DMS 273 (cell line): ENCODE measurements around the gene PRSS57.
A peak's percentile ranks its signal among the peaks of the same experiment; 100 is the strongest.
"Not testable (repeated sequence)": the region's sequence is repeated elsewhere in the genome, so short reads cannot be mapped to it uniquely, and the experiment has no call there.

Source experiments
- DNase-seq: peaks from one replicate; lab custom pipeline; 2025; ENCODE audit not compliant: unreplicated experiment; lab: John Stamatoyannopoulos, UW

PRSS57 gene

GRCh38 chr19:723714-724113 lies 28.5 kb upstream of the PRSS57 start:
- no peak for DNase-seq

- DNase-seq = no peak
Measured at GRCh38 chr19:723247-723646, 28.0 kb upstream of the PRSS57 start.

- no peak for DNase-seq
Measured at GRCh38 chr19:722553-723101, 27.4 kb upstream of the PRSS57 start.

- DNase-seq = no peak
Measured at GRCh38 chr19:720345-721160, 25.3 kb upstream of the PRSS57 start.

- no peak for DNase-seq
Measured at GRCh38 chr19:719636-720344, 24.5 kb upstream of the PRSS57 start.

- DNase-seq = no peak
Measured at GRCh38 chr19:718991-719512, 23.8 kb upstream of the PRSS57 start.

- no peak for DNase-seq
Measured at GRCh38 chr19:718251-718951, 23.1 kb upstream of the PRSS57 start.

- DNase-seq = no peak
Measured at GRCh38 chr19:715347-715746, 20.1 kb upstream of the PRSS57 start.

- DNase-seq = peak; percentile 46
Measured at GRCh38 chr19:711254-711653, 16.0 kb upstream of the PRSS57 start.

- DNase-seq = peak; percentile 41
Measured at GRCh38 chr19:710767-711166, 15.5 kb upstream of the PRSS57 start.

GRCh38 chr19:709965-710571 lies 14.8 kb upstream of the PRSS57 start:
- DNase-seq = no peak

- no peak for DNase-seq
Measured at GRCh38 chr19:709196-709964, 14.1 kb upstream of the PRSS57 start.

GRCh38 chr19:708154-709143 lies 13.2 kb upstream of the PRSS57 start, which contains the start of gene PALM:
Gene PALM (plus strand): TSS chr19:708935. CDS start chr19:709147, 212 bp downstream.
- DNase-seq = peak; percentile 73

- DNase-seq = no peak
Measured at GRCh38 chr19:704447-704741, 9.1 kb upstream of the PRSS57 start.

GRCh38 chr19:703651-704446 lies 8.6 kb upstream of the PRSS57 start:
- DNase-seq = peak; percentile 68

- DNase-seq = no peak
Measured at GRCh38 chr19:703329-703650, 8.0 kb upstream of the PRSS57 start.

GRCh38 chr19:702847-703246 lies 7.6 kb upstream of the PRSS57 start:
- not testable (repeated sequence) for DNase-seq

GRCh38 chr19:699885-700284 lies 4.6 kb upstream of the PRSS57 start:
- peak; percentile 35 for DNase-seq
